Activated T-helper 17 cell treated with anti-CD3 and anti-CD28 coated beads, Interleukin-2, amount 50 U/mL, for 72 hours (primary cell): Measurements from ENCODE around the gene SEMA4G. TPM values are rescaled to one million over a fixed set of nuclear protein-coding genes. Genes with fewer than 3 reads are reported as not detected.
A peak's percentile ranks its signal among the peaks of the same experiment; 100 is the strongest.

Experiments
- ATAC-seq: fragments of 150-1000 bp; cut with Tn5 transposase; replicated peaks from 2 replicates; pipeline ENCODE4 v1.10.0; 2021; ENCODE audit warnings: mild to moderate bottlenecking, moderate library complexity
- H3K27ac Mint-ChIP-seq: one replicate; pipeline ENCODE4 v1.8.0; 2022; ENCODE audit warnings: mixed read lengths
- H3K27me3 Mint-ChIP-seq: one replicate; pipeline ENCODE4 v1.8.0; 2022; ENCODE audit warnings: mixed read lengths
- H3K36me3 Mint-ChIP-seq: one replicate; pipeline ENCODE4 v1.8.0; 2022; ENCODE audit warnings: low read depth, mild to moderate bottlenecking, mixed read lengths
- H3K4me1 Mint-ChIP-seq: one replicate; pipeline ENCODE4 v1.8.0; 2022; ENCODE audit warnings: mixed read lengths
- H3K4me3 Mint-ChIP-seq: one replicate; pipeline ENCODE4 v1.8.0; 2022; ENCODE audit warnings: mild to moderate bottlenecking, mixed read lengths
- H3K9me3 Mint-ChIP-seq: one replicate; pipeline ENCODE4 v1.8.0; 2022; ENCODE audit warnings: mixed read lengths
- total RNA-seq, 2 donors: library from RNA; stranded (reverse); gene quantifications; one replicate each; pipeline ENCODE4 v1.2.3, GENCODE V29; 2022

Gene SEMA4G
- total RNA-seq, 2 donors from 2014 or later: 1.4 to 3.8 TPM

DNA sequence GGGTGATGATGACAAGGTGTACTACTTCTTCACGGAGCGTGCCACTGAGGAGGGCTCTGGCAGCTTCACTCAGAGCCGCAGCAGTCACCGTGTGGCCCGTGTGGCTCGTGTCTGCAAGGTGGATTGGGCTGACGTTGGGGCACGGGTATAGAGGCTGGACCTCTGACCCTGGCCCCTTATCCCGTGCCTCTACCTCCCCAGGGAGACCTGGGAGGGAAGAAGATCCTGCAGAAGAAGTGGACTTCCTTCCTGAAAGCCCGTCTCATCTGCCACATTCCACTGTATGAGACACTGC is 9.5 kb downstream of the SEMA4G start:
- Mint-ChIP-seq H3K27ac (no peak overlapping the region), H3K4me3 (no peak overlapping the region), H3K36me3 (peaks cover 20% of the 10 kb centered on the region), H3K4me1 (peaks cover 4% of the 10 kb centered on the region), H3K9me3 (no peaks in the 10 kb centered on the region), H3K27me3 (no peaks in the 10 kb centered on the region)
- no peak for ATAC-seq

- no peaks in the 10 kb centered on the region for H3K9me3 Mint-ChIP-seq
- H3K27me3 Mint-ChIP-seq: no peaks in the 10 kb centered on the region
- peaks cover 4% of the 10 kb centered on the region for H3K4me1 Mint-ChIP-seq
- no peak overlapping the region for H3K27ac Mint-ChIP-seq
- peaks cover 20% of the 10 kb centered on the region for H3K36me3 Mint-ChIP-seq
- no peak for ATAC-seq
- no peak overlapping the region for H3K4me3 Mint-ChIP-seq
Observed at GRCh38 chr10:100979791-100980272, 10.5 kb downstream of the SEMA4G start.

DNA sequence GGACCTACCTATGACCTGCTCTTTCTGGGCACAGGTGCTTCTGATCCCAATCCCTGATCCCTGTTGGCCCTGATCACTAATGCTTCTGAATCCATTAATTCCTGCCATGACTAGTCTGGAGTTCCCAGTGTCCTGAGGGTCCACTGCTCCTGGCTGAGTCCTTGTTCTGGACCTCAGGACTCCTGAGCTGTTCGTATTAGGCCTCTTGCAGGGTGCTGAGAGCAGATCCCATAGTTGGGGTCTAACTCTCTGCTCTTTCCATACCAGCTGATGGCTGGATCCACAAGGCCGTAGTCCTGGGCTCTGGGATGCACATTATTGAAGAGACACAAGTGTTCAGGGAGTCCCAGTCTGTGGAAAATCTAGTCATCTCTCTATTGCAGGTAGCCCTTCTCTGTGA is 11.0 kb downstream of the SEMA4G start:
- H3K27me3 Mint-ChIP-seq: no peaks in the 10 kb centered on the region
- H3K4me3 Mint-ChIP-seq: no peak overlapping the region
- H3K4me1 Mint-ChIP-seq: peaks cover 4% of the 10 kb centered on the region
- H3K36me3 Mint-ChIP-seq: peaks cover 20% of the 10 kb centered on the region
- no peak for ATAC-seq
- H3K27ac Mint-ChIP-seq: no peak overlapping the region
- no peaks in the 10 kb centered on the region for H3K9me3 Mint-ChIP-seq

GRCh38 chr10:100980711-100981110 is 11.4 kb downstream of the SEMA4G start:
- Mint-ChIP-seq H3K27ac (no peak overlapping the region), H3K36me3 (peaks cover 20% of the 10 kb centered on the region), H3K4me3 (no peak overlapping the region), H3K9me3 (no peaks in the 10 kb centered on the region), H3K27me3 (no peaks in the 10 kb centered on the region), H3K4me1 (peaks cover 4% of the 10 kb centered on the region)
- ATAC-seq: no peak

GRCh38 chr10:100981178-100981772 is 12.0 kb downstream of the SEMA4G start:
- ATAC-seq: no peak

DNA sequence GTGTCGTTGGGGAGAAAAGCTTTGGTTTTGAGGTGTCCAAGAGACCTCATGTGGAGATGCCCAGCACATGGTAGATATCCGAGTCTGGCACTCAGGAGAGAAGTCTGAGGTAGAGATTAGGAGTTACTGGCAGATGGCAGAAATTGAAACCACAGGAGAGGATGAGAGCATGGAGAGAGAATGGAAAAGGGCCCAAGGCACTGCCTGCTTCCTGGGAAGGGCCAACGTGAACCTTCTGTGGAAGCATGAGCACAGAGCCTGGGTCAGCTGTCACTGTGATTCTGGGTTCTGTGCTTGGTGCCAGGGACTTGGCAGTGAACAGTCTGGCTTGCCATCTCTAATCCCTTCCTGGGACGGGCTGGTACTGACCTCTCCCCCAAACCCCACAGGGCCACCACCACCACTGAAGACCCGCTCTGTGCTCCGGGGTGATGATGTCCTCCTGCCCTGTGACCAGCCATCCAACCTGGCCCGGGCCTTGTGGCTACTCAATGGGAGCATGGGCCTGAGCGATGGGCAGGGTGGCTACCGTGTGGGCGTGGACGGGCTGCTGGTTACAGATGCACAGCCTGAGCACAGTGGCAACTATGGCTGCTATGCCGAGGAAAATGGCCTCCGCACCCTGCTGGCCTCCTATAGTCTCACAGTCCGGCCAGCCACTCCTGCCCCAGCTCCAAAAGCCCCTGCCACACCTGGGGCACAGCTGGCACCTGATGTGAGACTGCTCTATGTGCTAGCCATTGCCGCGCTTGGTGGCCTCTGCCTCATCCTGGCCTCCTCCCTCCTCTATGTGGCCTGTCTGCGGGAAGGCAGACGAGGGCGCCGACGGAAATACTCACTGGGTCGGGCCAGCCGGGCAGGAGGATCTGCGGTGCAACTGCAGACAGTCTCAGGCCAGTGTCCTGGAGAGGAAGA is 13.9 kb downstream of the SEMA4G start:
- Mint-ChIP-seq H3K27me3 (no peaks in the 10 kb centered on the region), H3K4me3 (no peak overlapping the region), H3K4me1 (peaks cover 14% of the 10 kb centered on the region), H3K27ac (peak overlapping the region; percentile 20), H3K36me3 (peaks cover 32% of the 10 kb centered on the region), H3K9me3 (no peaks in the 10 kb centered on the region)
- ATAC-seq: no peak

More at GRCh38 chr10:100981178-100981772, 12.0 kb downstream of the SEMA4G start:
- H3K9me3 Mint-ChIP-seq: no peaks in the 10 kb centered on the region
- no peak overlapping the region for H3K4me3 Mint-ChIP-seq
- H3K4me1 Mint-ChIP-seq: peaks cover 4% of the 10 kb centered on the region
- H3K27me3 Mint-ChIP-seq: no peaks in the 10 kb centered on the region
- H3K36me3 Mint-ChIP-seq: peaks cover 20% of the 10 kb centered on the region
- no peak overlapping the region for H3K27ac Mint-ChIP-seq

- peaks cover 29% of the 10 kb centered on the region for H3K36me3 Mint-ChIP-seq
Observed at GRCh38 chr10:100983868-100984671, 14.8 kb downstream of the SEMA4G start.

DNA sequence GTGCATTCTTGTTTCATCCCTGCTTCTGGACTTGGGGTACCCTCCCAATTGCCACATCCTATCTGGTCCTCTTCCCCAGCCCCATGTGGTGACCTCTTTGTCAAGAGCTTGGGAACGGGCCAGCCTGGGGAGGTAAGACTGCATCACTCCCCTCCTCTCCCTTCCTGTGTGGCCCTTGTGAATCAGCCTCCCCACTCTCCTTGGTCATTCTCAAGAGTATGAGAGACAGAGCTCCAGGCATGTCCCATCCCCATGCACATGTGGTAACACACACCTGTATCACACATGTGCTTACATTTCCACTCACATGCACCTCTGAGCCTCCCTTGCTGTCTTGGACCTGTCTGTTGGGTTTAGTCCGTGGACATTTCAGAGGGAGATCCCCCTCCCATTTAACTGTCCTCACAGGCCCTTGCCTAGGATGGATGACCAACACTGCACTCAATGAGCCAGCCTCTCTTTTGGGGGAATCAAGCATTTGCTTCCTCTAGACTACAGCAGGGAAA is 15.4 kb downstream of the SEMA4G start:
- peaks cover 14% of the 10 kb centered on the region for H3K4me1 Mint-ChIP-seq
- H3K4me3 Mint-ChIP-seq: no peak overlapping the region
- peaks cover 33% of the 10 kb centered on the region for H3K36me3 Mint-ChIP-seq

More at GRCh38 chr10:100983868-100984671, 14.8 kb downstream of the SEMA4G start:
- Mint-ChIP-seq H3K27ac (peak overlapping the region; percentile 61), H3K4me1 (peaks cover 14% of the 10 kb centered on the region), H3K27me3 (no peaks in the 10 kb centered on the region), H3K9me3 (no peaks in the 10 kb centered on the region), H3K4me3 (no peak overlapping the region)
- no peak for ATAC-seq

GRCh38 chr10:100985336-100985735 is 16.0 kb downstream of the SEMA4G start:
- Mint-ChIP-seq H3K27ac (no peak overlapping the region), H3K4me1 (peaks cover 15% of the 10 kb centered on the region), H3K27me3 (no peaks in the 10 kb centered on the region), H3K4me3 (peak overlapping the region; percentile 100), H3K9me3 (no peaks in the 10 kb centered on the region), H3K36me3 (peaks cover 39% of the 10 kb centered on the region)
- ATAC-seq: no peak

More for the DNA sequence above, 15.4 kb downstream of the SEMA4G start:
- Mint-ChIP-seq H3K27me3 (no peaks in the 10 kb centered on the region), H3K27ac (no peak overlapping the region), H3K9me3 (no peaks in the 10 kb centered on the region)
- no peak for ATAC-seq

DNA sequence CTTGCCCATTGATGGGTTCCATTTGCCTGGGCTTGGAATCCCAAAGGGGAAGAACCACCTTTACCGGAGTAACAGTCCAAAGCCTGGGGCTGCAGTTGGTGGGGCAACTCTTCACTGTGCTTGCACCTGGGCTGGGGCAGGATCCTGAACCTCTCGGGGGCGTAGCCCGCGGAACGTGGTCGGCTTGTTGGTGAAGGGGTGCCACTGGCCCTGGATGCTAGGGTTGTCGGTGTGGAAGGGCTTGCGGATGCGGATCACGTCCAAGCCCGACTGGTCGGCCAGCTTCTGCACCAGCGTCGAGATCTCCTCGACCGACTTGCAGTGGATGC is 17.3 kb downstream of the SEMA4G start:
- no peak for ATAC-seq
- H3K4me3 Mint-ChIP-seq: peak overlapping the region; percentile 100
- H3K4me1 Mint-ChIP-seq: peaks cover 26% of the 10 kb centered on the region
- no peaks in the 10 kb centered on the region for H3K27me3 Mint-ChIP-seq
- no peaks in the 10 kb centered on the region for H3K9me3 Mint-ChIP-seq
- H3K36me3 Mint-ChIP-seq: peaks cover 46% of the 10 kb centered on the region
- peak overlapping the region; percentile 95 for H3K27ac Mint-ChIP-seq

DNA sequence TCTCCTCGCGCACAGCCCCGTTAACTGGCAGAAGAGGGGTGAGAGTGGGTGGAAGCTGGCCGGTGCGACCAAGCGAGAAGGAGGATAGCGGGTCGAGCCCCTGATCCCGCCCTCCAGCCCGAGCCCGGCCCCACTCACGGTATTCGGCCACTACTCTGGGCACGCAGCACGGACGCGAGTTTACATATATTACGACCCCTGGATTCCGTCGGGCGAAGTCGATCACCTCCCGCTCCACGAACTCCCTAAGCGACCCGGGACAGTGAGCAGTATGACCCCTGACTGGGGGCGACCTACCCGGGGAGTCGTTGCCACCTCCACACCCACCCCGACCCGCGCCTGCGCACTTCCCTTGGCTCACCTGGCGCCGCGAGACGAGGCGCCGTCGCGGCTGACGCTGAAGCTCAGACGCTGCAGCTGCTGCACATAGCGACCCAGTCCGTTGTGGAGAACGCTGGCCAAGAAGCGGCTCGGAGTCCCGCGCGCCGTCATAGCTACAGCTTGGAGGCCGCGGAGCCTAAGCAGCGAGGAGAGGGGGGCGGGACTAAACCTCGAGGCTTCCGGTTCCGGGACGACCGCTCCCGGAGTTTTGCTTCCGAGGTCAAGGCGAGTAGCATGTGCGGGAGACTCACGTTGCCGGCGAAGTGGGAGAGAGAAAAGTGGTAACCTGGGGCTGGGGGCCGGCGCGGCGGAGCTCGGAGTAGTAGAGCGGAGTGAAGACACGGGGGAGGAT is 17.8 kb downstream of the SEMA4G start, which contains the start of the genes MRPL43 and TWNK:
Gene MRPL43, minus strand, starts transcription at position 546 of the 733 bp plus-strand sequence. Its CDS starts 54 bp downstream, at position 492.
Gene TWNK, plus strand, starts transcription at position 592 of the 733 bp plus-strand sequence. CDS start 668 bp downstream, outside the sequence.
- H3K9me3 Mint-ChIP-seq: no peaks in the 10 kb centered on the region
- peaks cover 26% of the 10 kb centered on the region for H3K4me1 Mint-ChIP-seq
- peak within 1 kb of the TSS; percentile 100 for H3K4me3 Mint-ChIP-seq
- peaks cover 46% of the 10 kb centered on the region for H3K36me3 Mint-ChIP-seq
- H3K27ac Mint-ChIP-seq: peak within 1 kb of the TSS; percentile 95
- ATAC-seq: peak; percentile 99
- H3K27me3 Mint-ChIP-seq: no peaks in the 10 kb centered on the region

GRCh38 chr10:100987685-100988049 is 18.4 kb downstream of the SEMA4G start:
- ATAC-seq: peak; percentile 5
- Mint-ChIP-seq H3K27ac (peak overlapping the region; percentile 95), H3K4me3 (peak overlapping the region; percentile 100), H3K36me3 (peaks cover 45% of the 10 kb centered on the region), H3K4me1 (peaks cover 24% of the 10 kb centered on the region), H3K9me3 (no peaks in the 10 kb centered on the region), H3K27me3 (no peaks in the 10 kb centered on the region)

- H3K4me1 Mint-ChIP-seq: peaks cover 21% of the 10 kb centered on the region
- no peaks in the 10 kb centered on the region for H3K27me3 Mint-ChIP-seq
- peak overlapping the region; percentile 95 for H3K27ac Mint-ChIP-seq
Observed at GRCh38 chr10:100988166-100988565, 18.9 kb downstream of the SEMA4G start.

More at GRCh38 chr10:100988166-100988565, 18.9 kb downstream of the SEMA4G start:
- H3K4me3 Mint-ChIP-seq: peak overlapping the region; percentile 100
- ATAC-seq: no peak
- no peaks in the 10 kb centered on the region for H3K9me3 Mint-ChIP-seq
- H3K36me3 Mint-ChIP-seq: peaks cover 48% of the 10 kb centered on the region
